Activated T-helper 2 cell treated with anti-CD3 and anti-CD28 coated beads, Interferon-gamma antibody, Interleukin-2, Interleukin-4, amounts not matched to agents 10 μg/mL and 5 μg/mL and 100 μg/mL, durations not matched to agents 14 hours and 24 hours and 36 hours (primary cell): Measurements from ENCODE around the gene EVX1. TPM values are rescaled to one million over a fixed set of nuclear protein-coding genes. Genes with fewer than 3 reads are reported as not detected.
A peak's percentile ranks its signal among the peaks of the same experiment; 100 is the strongest.

Experiments
- DNase-seq: peaks from one replicate; pipeline ENCODE4 v3.0.0; 2021; ENCODE audit warnings: low spot score
- H3K27ac Mint-ChIP-seq: one replicate; pipeline ENCODE4 v1.8.0; 2021; ENCODE audit warnings: mixed read lengths
- H3K27me3 Mint-ChIP-seq: one replicate; pipeline ENCODE4 v1.8.0; 2021; ENCODE audit warnings: low read depth, mixed read lengths
- H3K36me3 Mint-ChIP-seq: one replicate; pipeline ENCODE4 v1.8.0; 2021; ENCODE audit warnings: low read depth, mixed read lengths
- H3K4me1 Mint-ChIP-seq: one replicate; pipeline ENCODE4 v1.8.0; 2021; ENCODE audit warnings: low read depth, mixed read lengths
- H3K4me3 Mint-ChIP-seq: one replicate; pipeline ENCODE4 v1.8.0; 2021; ENCODE audit warnings: low read depth, mild to moderate bottlenecking, moderate library complexity, mixed read lengths
- H3K9me3 Mint-ChIP-seq: one replicate; pipeline ENCODE4 v1.8.0; 2021; ENCODE audit warnings: mixed read lengths
- intact Hi-C: fragments of 100-400 bp; cut with micrococcal nuclease; formaldehyde crosslinking; loops from one replicate; pipeline ENCODE4 v1.15.1; 2023
- total RNA-seq: library from RNA; stranded (reverse); gene quantifications from 2 replicates; pipeline ENCODE4 v1.2.3, GENCODE V29; 2022

Gene EVX1
- total RNA-seq, 1 donor from 2014 or later = not detected

DNA sequence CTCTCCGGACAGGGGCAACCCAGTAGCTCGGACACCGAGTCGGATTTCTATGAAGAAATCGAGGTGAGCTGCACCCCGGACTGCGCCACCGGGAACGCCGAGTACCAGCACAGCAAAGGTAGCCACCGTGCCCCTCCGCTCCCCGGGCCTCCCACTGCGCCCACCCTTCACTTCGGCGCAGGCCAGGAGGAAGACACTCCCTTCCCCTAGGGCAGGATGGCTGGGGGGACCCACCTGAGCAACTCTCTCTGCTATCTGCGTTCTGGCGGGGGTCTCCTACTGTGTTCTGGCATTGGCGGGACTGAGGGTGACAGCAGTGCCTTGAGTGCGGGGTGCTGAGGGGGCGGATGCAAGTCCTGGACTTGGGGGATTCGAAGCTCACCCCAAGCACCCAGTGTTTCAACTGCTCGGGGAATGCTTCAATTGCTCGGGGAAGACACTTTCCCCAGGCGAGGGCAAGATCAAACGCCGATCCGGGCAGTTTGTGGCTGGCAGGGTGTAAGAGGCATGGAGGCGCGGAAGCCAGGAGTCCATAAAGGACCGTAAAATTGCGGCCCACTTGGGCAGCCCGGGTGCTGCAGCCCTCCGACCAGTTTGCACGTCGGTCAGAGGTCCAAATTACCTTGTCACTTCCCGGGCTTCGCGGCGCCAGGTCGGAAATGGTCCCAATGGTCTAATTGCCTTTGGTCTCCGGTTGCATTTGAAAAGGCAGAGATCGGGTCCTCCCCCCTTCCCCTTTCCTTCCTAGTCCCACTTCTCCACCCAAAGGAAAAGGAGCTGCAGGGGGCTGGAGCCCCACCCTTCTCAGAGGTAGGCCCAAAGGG, 950 bp downstream of the EVX1 start:
- no peak for DNase-seq
- peak overlapping the region; percentile 35 for H3K27ac Mint-ChIP-seq

DNA sequence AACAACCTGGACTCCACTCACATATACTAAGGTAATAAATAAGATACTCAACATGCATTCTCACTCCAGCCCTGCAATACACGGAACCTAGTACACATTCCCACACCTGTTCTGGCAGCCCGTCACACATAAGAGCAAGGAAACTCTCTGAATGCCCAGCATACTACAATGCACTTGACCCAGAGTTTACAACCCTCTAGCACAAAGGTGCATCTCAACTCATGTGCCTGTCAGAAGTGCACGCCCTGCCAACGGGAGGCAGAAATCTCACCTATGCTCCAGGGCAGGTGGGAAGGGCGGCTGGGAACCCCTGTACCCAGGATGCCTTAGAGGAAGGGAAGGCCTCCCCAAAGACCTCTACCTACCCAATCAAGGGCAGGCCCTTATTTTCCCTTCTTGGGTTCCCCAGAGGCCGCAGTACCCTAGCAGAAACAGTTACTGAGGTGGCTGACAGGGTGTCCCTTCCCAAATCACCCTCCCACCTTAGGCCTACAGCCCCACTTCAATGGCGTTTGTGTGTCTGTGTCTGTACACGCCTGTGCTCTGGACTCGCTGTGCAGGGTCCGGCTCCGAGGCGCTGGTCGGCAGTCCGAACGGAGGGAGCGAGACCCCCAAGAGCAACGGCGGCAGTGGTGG, 2.0 kb downstream of the EVX1 start:
- Mint-ChIP-seq H3K4me3 (no peak overlapping the region), H3K4me1 (peaks cover 1% of the 10 kb centered on the region), H3K36me3 (no peaks in the 10 kb centered on the region), H3K27ac (no peak overlapping the region), H3K9me3 (no peaks in the 10 kb centered on the region), H3K27me3 (peaks cover 74% of the 10 kb centered on the region)
- no peak for DNase-seq
- intact Hi-C loops = loop anchor here (2.0 to 10.0 kb wide), 5 partner anchors 48 to 1710 kb away; partner anchors contain the start of gene TRIL

More for the DNA sequence above, 950 bp downstream of the EVX1 start:
- Mint-ChIP-seq H3K4me1 (peaks cover 1% of the 10 kb centered on the region), H3K27me3 (peaks cover 73% of the 10 kb centered on the region), H3K4me3 (no peak overlapping the region), H3K9me3 (no peaks in the 10 kb centered on the region), H3K36me3 (no peaks in the 10 kb centered on the region)
- intact Hi-C loops = loop anchor here (2.0 to 10.0 kb wide), 6 partner anchors 47 to 1711 kb away; partner anchors contain the start of genes HOXA7 and TRIL

DNA sequence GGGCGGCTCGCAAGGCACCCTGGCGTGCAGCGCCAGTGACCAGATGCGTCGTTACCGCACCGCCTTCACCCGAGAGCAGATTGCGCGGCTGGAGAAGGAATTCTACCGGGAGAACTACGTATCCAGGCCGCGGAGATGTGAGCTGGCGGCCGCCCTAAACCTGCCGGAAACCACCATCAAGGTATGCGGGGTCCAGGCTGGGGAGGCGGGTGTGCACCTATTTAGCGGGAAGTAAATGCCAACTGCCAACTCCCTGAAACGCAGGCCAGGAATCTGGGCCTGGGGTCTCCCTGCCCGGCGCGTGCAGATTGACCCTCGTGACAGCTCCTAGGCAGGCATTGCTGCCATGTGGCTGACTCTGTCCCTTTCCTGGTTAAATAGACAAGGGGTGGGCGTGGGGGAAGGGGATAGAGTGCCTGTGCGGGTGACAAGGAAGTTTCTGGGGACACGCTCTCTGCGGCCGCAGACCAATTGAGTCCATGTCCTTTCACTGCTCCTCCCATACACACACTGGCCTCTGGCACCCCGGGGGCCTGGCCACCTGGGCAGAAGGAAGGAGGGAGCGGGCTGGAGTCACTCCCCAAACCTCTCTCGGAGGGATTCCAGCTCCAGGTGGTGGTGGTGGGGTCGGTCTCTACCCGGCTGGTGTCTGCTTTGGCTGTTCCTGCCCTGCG, 2.7 kb downstream of the EVX1 start:
- H3K27me3 Mint-ChIP-seq = peaks cover 75% of the 10 kb centered on the region
- no peak overlapping the region for H3K4me3 Mint-ChIP-seq
- intact Hi-C loops = loop anchor here (2.0 to 10.0 kb wide), 3 partner anchors 48 to 1710 kb away; partner anchors contain the start of gene TRIL
- no peaks in the 10 kb centered on the region for H3K9me3 Mint-ChIP-seq
- DNase-seq = no peak
- peaks cover 1% of the 10 kb centered on the region for H3K4me1 Mint-ChIP-seq
- no peak overlapping the region for H3K27ac Mint-ChIP-seq
- no peaks in the 10 kb centered on the region for H3K36me3 Mint-ChIP-seq

DNA sequence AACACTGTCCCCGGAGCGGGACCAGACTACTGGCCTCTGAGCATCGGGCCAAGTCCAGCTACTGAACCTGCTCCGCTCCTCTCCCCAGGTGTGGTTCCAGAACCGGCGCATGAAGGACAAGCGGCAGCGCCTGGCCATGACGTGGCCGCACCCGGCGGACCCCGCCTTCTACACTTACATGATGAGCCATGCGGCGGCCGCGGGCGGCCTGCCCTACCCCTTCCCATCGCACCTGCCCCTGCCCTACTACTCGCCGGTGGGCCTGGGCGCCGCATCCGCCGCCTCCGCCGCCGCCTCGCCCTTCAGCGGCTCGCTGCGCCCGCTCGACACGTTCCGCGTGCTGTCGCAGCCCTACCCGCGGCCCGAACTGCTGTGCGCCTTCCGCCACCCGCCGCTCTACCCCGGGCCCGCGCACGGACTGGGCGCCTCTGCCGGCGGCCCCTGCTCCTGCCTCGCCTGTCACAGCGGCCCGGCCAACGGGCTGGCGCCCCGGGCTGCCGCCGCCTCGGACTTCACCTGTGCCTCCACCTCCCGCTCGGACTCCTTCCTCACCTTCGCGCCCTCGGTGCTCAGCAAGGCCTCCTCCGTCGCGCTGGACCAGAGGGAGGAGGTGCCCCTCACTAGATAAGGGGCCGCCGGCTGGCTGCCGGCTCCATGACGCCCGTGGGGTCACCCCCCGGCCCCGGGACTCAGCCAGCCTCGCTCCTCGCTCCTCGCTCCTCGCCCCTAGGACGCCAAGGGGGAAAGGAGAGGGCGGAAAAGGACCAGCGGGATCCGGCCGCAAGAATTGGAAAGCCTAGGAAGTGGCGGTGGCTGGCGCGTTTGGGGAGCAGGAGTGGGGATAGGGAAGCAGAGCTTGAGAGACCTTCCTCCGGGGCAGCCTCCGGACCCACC, 3.4 kb downstream of the EVX1 start:
- peaks cover 75% of the 10 kb centered on the region for H3K27me3 Mint-ChIP-seq
- peaks cover 1% of the 10 kb centered on the region for H3K4me1 Mint-ChIP-seq
- no peak overlapping the region for H3K27ac Mint-ChIP-seq
- no peaks in the 10 kb centered on the region for H3K36me3 Mint-ChIP-seq
- H3K9me3 Mint-ChIP-seq = no peaks in the 10 kb centered on the region
- DNase-seq = no peak
- intact Hi-C loops = loop anchor here (2.0 to 10.0 kb wide), 3 partner anchors 49 to 1709 kb away; partner anchors contain the start of gene TRIL
- no peak overlapping the region for H3K4me3 Mint-ChIP-seq

DNA sequence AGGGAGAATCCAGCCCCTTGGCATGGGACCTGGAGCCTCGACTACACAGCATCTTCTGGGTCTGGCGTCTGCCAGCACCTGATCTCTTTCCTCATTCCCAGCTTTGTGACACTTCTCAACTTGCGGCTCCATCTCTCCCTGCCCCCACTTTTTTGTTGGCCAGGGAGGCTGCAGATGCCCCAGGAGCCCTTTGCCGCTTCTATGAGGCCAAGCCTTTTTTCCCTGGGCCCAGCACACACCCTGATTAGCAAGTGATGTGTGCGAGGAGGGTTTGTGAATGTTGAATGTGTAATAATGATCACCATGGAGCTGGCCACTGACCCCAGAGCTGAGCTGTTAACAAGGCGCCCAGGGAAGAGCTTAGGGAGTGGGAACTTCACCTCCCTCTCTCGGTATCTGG, 4.4 kb downstream of the EVX1 start:
- H3K4me3 Mint-ChIP-seq = no peak overlapping the region
- H3K36me3 Mint-ChIP-seq = no peaks in the 10 kb centered on the region
- H3K27me3 Mint-ChIP-seq = peaks cover 70% of the 10 kb centered on the region
- peaks cover 1% of the 10 kb centered on the region for H3K4me1 Mint-ChIP-seq
- no peaks in the 10 kb centered on the region for H3K9me3 Mint-ChIP-seq
- intact Hi-C loops = loop anchor here (10.0 kb wide), 2 partner anchors 392 to 1708 kb away; partner anchors contain the start of gene TRIL
- H3K27ac Mint-ChIP-seq = peak overlapping the region; percentile 33
- DNase-seq = no peak

DNA sequence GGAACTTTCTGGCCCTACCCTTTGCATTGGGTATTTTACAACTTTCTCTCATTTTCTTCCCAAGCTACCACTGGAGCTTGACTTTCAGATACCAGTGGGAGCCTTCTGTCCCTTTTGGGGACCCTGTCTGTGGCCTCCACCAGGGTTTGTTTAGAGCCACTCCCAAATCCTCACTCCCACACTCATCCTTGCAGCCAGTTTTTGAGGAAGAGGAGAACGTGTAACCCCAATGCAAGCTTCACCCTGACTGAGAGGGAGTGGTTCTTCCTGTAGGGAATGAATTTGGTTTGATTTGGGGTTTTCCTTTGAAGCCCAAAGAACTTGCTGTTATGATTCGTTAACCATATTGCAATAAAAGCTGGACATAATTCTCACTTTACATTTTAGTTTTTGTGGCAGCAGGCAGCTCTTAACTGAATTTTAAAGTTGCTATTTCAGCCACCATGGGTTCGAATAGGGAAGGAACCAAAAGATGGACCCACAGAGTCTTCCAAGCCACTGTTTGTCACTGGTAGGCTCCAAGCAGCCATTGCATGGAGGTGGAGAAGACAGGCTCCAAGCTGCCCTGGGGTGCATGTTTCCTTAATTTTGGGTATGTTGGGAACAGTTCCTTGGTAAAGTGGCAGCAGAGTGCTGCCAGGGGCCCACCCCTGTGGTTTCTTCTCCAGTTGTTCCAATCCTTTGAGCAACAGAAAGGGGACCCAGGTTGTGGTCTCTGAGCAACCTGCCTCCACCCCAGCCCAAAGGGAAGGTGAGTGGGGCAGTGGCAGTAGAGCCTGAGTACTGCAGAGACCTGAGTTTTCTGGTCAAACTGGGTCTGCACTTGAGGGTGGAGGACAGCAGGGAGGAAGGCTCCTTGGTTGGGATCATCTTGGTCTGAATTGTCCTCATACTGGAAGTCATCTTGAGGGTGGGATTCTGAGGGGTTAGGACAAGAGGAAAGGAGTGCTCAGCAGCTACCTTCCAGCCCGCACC, 5.1 kb downstream of the EVX1 start:
- Mint-ChIP-seq H3K27ac (no peak overlapping the region), H3K9me3 (no peaks in the 10 kb centered on the region), H3K27me3 (peaks cover 70% of the 10 kb centered on the region), H3K4me3 (no peak overlapping the region), H3K4me1 (no peaks in the 10 kb centered on the region), H3K36me3 (no peaks in the 10 kb centered on the region)
- DNase-seq = no peak
- intact Hi-C loops = loop anchor here (10.0 kb wide), 2 partner anchors 393 to 1707 kb away; partner anchors contain the start of gene TRIL

DNA sequence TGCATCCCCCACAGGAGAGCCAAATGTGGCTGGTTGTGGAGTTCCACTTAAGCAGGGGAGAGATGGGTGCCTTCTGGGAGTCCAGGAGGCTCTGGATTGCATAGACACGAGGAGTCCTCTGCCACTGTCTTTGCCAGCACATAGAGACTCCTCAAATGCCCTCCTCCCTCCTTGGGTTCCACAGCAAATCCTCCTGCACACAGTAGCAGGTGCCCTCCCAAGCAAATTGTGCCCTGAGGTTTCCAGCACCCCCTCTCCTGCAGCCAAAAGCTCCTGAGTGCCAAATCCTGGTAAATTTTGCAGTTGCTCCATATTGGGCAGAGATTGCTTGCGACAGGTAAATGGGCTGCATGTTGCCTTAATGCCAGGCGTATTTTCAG, 5.8 kb downstream of the EVX1 start:
- Mint-ChIP-seq H3K9me3 (no peaks in the 10 kb centered on the region), H3K27ac (no peak overlapping the region), H3K36me3 (no peaks in the 10 kb centered on the region), H3K4me3 (no peak overlapping the region), H3K4me1 (no peaks in the 10 kb centered on the region), H3K27me3 (peaks cover 74% of the 10 kb centered on the region)
- no peak for DNase-seq
- intact Hi-C loops = loop anchor here (10.0 kb wide), 2 partner anchors 394 to 1706 kb away; partner anchors contain the start of gene TRIL

DNA sequence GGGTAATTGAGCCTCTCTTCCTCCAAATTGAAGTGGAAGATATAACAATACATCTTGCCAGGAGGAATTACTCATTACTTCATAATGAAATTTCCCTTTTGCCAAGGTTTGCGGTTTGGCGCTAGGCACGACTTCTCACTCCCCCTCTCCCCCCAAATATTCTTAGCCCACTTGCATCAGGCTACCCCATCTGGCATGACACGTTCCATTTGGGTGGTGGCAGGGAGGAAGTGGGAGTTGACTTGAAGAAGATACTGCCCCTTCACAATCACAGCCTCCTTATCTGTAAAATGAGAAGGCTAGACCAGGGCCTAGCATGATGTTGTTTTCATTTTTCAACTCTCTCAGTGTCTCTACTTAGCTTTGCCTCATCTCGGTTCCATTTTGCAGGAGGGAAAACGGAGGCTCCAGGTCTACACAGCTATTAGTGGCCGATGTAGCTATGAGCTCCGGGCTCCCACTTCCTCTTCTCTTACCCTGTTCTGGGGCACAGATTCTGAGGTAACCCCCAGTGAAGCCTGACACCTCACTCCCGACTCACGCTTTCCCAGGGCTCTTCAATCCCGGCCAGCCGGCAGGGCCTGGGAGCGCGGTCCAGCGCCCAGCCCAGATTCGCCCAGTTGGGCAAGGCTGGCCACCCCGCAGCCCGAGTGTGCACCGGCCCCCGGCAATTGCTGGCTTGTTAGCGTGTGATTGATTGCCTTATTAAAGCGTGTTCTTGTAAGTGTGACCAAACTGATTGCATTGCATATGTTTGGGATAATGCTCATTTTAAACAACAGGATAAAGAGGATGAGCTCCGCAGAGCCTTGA, 6.5 kb downstream of the EVX1 start:
- DNase-seq = no peak
- Mint-ChIP-seq H3K27me3 (peaks cover 74% of the 10 kb centered on the region), H3K4me1 (no peaks in the 10 kb centered on the region), H3K27ac (no peak overlapping the region), H3K4me3 (no peak overlapping the region), H3K36me3 (no peaks in the 10 kb centered on the region), H3K9me3 (no peaks in the 10 kb centered on the region)
- intact Hi-C loops = loop anchor here (10.0 kb wide), 2 partner anchors 394 to 1706 kb away; partner anchors contain the start of gene TRIL

DNA sequence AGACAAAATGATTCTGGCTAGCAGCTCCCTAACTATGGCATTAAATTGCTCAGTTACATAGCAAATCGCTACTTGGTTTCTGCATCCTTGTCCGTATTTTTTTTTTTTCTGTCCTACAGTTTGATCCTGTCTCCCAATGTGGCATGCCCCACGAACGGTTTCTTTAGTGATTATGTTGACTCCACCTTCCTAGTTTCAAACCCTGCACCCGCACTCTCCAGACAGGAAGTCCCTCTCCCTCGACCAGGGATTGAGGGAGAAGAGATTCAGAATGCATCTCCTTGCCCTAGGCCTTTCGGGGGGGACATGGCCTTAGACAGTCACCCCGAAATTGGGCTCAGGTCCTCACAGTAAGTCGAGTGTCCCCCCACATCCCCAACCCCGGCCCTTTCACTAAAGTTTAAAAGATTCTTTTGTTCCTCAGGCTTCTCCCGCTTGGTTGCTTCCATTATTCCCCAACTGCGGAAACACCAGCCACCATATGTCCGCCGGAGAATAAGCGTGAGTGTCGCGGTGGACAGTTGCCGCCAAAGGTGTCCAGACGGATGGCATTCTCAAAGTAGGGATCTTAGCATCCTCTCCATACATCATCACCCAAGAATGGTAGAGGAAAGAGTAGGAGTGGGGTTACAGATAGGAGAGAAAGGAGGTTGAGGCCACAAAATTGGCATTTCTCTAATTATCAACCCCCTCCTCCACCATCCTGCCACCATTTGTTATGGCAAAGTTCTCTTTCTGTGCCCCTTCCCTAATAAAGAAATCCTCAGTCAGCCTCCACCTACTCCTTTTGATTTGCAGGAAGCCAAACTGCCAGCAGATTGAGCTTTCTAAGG, 7.3 kb downstream of the EVX1 start:
- no peaks in the 10 kb centered on the region for H3K9me3 Mint-ChIP-seq
- H3K27ac Mint-ChIP-seq = no peak overlapping the region
- peaks cover 72% of the 10 kb centered on the region for H3K27me3 Mint-ChIP-seq
- DNase-seq = no peak
- H3K4me3 Mint-ChIP-seq = no peak overlapping the region
- H3K4me1 Mint-ChIP-seq = no peaks in the 10 kb centered on the region
- intact Hi-C loops = loop anchor here (10.0 kb wide), 2 partner anchors 395 to 1705 kb away; partner anchors contain the start of gene TRIL
- no peaks in the 10 kb centered on the region for H3K36me3 Mint-ChIP-seq

DNA sequence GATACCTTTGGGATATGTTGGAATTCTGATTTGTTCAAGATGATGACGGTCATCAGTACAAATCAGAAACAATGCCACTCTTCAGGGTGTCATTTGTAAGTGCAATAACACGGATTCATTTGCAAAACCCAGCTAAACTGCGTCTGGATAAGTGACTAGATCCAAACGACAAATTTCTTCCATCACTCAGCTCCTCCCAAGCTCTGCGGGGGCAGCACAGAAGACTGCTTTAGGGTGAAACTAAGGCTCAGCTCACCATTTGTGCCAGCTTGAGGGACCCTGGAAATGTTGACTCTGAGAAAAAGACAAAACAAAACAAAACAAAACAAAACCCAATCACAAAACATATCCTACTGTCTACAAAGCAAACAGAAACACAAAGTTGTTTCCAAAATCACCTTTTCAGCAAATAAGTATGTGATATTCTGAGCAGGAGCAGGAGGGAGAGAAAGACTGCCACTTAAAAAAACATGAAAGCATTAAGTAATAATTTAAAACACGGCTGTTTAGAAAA, 8.0 kb downstream of the EVX1 start:
- no peak overlapping the region for H3K27ac Mint-ChIP-seq
- peaks cover 73% of the 10 kb centered on the region for H3K27me3 Mint-ChIP-seq
- no peaks in the 10 kb centered on the region for H3K4me1 Mint-ChIP-seq
- no peak for DNase-seq
- no peaks in the 10 kb centered on the region for H3K36me3 Mint-ChIP-seq
- intact Hi-C loops = no loop called here
- H3K9me3 Mint-ChIP-seq = no peaks in the 10 kb centered on the region
- H3K4me3 Mint-ChIP-seq = no peak overlapping the region
